ENCODE measurements around the gene CSGALNACT2.

- TF ChIP-seq, protein P1, sequence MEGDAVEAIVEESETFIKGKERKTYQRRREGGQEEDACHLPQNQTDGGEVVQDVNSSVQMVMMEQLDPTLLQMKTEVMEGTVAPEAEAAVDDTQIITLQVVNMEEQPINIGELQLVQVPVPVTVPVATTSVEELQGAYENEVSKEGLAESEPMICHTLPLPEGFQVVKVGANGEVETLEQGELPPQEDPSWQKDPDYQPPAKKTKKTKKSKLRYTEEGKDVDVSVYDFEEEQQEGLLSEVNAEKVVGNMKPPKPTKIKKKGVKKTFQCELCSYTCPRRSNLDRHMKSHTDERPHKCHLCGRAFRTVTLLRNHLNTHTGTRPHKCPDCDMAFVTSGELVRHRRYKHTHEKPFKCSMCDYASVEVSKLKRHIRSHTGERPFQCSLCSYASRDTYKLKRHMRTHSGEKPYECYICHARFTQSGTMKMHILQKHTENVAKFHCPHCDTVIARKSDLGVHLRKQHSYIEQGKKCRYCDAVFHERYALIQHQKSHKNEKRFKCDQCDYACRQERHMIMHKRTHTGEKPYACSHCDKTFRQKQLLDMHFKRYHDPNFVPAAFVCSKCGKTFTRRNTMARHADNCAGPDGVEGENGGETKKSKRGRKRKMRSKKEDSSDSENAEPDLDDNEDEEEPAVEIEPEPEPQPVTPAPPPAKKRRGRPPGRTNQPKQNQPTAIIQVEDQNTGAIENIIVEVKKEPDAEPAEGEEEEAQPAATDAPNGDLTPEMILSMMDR (IDR thresholded peaks at IDR 0.05) = no peak
- TF ChIP-seq EZH2 (IDR thresholded peaks at IDR 0.05; ENCODE audit: borderline replicate concordance, insufficient read depth, low read depth, low read length, poor library complexity, severe bottlenecking) = no peak
Observed at GRCh38 chr10:43194859-43195258, 56.6 kb downstream of the CSGALNACT2 start.

All from B cell (primary cell).